ENCODE data around the gene ARHGAP15. TPM values are rescaled to one million over a fixed set of nuclear protein-coding genes. Genes with fewer than 3 reads are reported as not detected.

The ARHGAP15 gene
- total and polyA plus RNA-seq, 2 experiments from 2014 or later = 0.26 TPM; not detected in 1

GRCh38 chr2:143182649-143183048, 53.4 kb downstream of the ARHGAP15 start (continued):
- no peak for TF ChIP-seq NANOG (IDR thresholded peaks at IDR 0.05; ENCODE audit: borderline replicate concordance)
- TF ChIP-seq ZNF331 (CRISPR knock-in tag; IDR thresholded peaks at IDR 0.05; ENCODE audit: low read depth) = no peak
- TF ChIP-seq EZH2 (IDR thresholded peaks at IDR 0.05; ENCODE audit: low read depth, unreplicated experiment) = no peak
- no peak for TF ChIP-seq CREB1 (CRISPR knock-in tag; IDR thresholded peaks at IDR 0.05; ENCODE audit: low read depth)
- no peak for TF ChIP-seq ZNF114 (CRISPR knock-in tag; IDR thresholded peaks at IDR 0.05)

- H3K4me3 Mint-ChIP-seq = no peak overlapping the region
- no peak for ATAC-seq
- peak overlapping the region; percentile 64; the same call in 1 of the 2 replicates for H2AFZ ChIP-seq
- H3K79me2 ChIP-seq (replicated peaks; ENCODE audit: insufficient read depth) = no peaks in the 10 kb centered on the region
- no peak overlapping the region for H3K27ac ChIP-seq (ENCODE audit: low read depth)
- H3K4me1 Mint-ChIP-seq = no peaks in the 10 kb centered on the region
- no peaks in the 10 kb centered on the region for H3K27me3 ChIP-seq (ENCODE audit: insufficient read depth)
- H3F3A ChIP-seq (replicated peaks; ENCODE audit: low read depth) = no peaks in the 10 kb centered on the region
- H3K4me2 ChIP-seq = no peak overlapping the region
- DNase-seq (ENCODE audit: low spot score) = no peak
- TF ChIP-seq, protein P1, sequence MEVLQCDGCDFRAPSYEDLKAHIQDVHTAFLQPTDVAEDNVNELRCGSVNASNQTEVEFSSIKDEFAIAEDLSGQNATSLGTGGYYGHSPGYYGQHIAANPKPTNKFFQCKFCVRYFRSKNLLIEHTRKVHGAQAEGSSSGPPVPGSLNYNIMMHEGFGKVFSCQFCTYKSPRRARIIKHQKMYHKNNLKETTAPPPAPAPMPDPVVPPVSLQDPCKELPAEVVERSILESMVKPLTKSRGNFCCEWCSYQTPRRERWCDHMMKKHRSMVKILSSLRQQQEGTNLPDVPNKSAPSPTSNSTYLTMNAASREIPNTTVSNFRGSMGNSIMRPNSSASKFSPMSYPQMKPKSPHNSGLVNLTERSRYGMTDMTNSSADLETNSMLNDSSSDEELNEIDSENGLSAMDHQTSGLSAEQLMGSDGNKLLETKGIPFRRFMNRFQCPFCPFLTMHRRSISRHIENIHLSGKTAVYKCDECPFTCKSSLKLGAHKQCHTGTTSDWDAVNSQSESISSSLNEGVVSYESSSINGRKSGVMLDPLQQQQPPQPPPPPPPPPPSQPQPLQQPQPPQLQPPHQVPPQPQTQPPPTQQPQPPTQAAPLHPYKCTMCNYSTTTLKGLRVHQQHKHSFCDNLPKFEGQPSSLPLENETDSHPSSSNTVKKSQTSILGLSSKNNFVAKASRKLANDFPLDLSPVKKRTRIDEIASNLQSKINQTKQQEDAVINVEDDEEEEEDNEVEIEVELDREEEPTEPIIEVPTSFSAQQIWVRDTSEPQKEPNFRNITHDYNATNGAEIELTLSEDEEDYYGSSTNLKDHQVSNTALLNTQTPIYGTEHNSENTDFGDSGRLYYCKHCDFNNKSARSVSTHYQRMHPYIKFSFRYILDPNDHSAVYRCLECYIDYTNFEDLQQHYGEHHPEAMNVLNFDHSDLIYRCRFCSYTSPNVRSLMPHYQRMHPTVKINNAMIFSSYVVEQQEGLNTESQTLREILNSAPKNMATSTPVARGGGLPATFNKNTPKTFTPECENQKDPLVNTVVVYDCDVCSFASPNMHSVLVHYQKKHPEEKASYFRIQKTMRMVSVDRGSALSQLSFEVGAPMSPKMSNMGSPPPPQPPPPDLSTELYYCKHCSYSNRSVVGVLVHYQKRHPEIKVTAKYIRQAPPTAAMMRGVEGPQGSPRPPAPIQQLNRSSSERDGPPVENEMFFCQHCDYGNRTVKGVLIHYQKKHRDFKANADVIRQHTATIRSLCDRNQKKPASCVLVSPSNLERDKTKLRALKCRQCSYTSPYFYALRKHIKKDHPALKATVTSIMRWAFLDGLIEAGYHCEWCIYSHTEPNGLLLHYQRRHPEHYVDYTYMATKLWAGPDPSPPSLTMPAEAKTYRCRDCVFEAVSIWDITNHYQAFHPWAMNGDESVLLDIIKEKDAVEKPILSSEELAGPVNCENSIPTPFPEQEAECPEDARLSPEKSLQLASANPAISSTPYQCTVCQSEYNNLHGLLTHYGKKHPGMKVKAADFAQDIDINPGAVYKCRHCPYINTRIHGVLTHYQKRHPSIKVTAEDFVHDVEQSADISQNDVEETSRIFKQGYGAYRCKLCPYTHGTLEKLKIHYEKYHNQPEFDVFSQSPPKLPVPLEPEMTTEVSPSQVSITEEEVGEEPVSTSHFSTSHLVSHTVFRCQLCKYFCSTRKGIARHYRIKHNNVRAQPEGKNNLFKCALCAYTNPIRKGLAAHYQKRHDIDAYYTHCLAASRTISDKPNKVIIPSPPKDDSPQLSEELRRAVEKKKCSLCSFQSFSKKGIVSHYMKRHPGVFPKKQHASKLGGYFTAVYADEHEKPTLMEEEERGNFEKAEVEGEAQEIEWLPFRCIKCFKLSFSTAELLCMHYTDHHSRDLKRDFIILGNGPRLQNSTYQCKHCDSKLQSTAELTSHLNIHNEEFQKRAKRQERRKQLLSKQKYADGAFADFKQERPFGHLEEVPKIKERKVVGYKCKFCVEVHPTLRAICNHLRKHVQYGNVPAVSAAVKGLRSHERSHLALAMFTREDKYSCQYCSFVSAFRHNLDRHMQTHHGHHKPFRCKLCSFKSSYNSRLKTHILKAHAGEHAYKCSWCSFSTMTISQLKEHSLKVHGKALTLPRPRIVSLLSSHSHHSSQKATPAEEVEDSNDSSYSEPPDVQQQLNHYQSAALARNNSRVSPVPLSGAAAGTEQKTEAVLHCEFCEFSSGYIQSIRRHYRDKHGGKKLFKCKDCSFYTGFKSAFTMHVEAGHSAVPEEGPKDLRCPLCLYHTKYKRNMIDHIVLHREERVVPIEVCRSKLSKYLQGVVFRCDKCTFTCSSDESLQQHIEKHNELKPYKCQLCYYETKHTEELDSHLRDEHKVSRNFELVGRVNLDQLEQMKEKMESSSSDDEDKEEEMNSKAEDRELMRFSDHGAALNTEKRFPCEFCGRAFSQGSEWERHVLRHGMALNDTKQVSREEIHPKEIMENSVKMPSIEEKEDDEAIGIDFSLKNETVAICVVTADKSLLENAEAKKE (CRISPR knock-in tag; IDR thresholded peaks at IDR 0.05) = no peak
- TF ChIP-seq CREB1 (CRISPR knock-in tag; IDR thresholded peaks at IDR 0.05; ENCODE audit: low read depth) (no peak), POLR2AphosphoS5 (IDR thresholded peaks at IDR 0.05; ENCODE audit: low read depth) (no peak), NANOG (IDR thresholded peaks at IDR 0.05; ENCODE audit: borderline replicate concordance) (no peak), JUNB (IDR thresholded peaks at IDR 0.05; ENCODE audit: unreplicated experiment) (no peak)
- TF ChIP-seq, protein P2, sequence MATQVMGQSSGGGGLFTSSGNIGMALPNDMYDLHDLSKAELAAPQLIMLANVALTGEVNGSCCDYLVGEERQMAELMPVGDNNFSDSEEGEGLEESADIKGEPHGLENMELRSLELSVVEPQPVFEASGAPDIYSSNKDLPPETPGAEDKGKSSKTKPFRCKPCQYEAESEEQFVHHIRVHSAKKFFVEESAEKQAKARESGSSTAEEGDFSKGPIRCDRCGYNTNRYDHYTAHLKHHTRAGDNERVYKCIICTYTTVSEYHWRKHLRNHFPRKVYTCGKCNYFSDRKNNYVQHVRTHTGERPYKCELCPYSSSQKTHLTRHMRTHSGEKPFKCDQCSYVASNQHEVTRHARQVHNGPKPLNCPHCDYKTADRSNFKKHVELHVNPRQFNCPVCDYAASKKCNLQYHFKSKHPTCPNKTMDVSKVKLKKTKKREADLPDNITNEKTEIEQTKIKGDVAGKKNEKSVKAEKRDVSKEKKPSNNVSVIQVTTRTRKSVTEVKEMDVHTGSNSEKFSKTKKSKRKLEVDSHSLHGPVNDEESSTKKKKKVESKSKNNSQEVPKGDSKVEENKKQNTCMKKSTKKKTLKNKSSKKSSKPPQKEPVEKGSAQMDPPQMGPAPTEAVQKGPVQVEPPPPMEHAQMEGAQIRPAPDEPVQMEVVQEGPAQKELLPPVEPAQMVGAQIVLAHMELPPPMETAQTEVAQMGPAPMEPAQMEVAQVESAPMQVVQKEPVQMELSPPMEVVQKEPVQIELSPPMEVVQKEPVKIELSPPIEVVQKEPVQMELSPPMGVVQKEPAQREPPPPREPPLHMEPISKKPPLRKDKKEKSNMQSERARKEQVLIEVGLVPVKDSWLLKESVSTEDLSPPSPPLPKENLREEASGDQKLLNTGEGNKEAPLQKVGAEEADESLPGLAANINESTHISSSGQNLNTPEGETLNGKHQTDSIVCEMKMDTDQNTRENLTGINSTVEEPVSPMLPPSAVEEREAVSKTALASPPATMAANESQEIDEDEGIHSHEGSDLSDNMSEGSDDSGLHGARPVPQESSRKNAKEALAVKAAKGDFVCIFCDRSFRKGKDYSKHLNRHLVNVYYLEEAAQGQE (IDR thresholded peaks at IDR 0.05; ENCODE audit: unreplicated experiment) = no peak
- H3K9me3 Mint-ChIP-seq = peaks cover 10% of the 10 kb centered on the region; the same call in 2 of the 3 replicates
- H3K27me3 Mint-ChIP-seq (ENCODE audit: insufficient read depth, low read depth, poor library complexity) = no peaks in the 10 kb centered on the region
- H3K36me3 Mint-ChIP-seq (ENCODE audit: low read depth) = peaks cover 5% of the 10 kb centered on the region; the same call in 2 of the 3 replicates
- no peak overlapping the region for H3K4me3 ChIP-seq
- no peaks in the 10 kb centered on the region for H3K4me1 ChIP-seq (ENCODE audit: insufficient read depth)
- no peaks in the 10 kb centered on the region for H3K9me2 ChIP-seq (ENCODE audit: insufficient read depth)
- 0 out of 2 replicates have a peak, but pooled peaks cover 6% of the 10 kb centered on the region for H3K36me3 ChIP-seq (ENCODE audit: insufficient read depth)
- H4K20me1 ChIP-seq (replicated peaks; ENCODE audit: insufficient read depth) = no peaks in the 10 kb centered on the region
- H3K27ac Mint-ChIP-seq = no peak overlapping the region
Measured at GRCh38 chr2:143183804-143184463, 54.7 kb downstream of the ARHGAP15 start.

All from GM23338 (cell line).